Frontal cortex (tissue), 4 donors: ENCODE measurements around the gene TEX13D. TPM values are rescaled to one million over a fixed set of nuclear protein-coding genes. Genes with fewer than 3 reads are reported as not detected.
"Not testable (repeated sequence)": the region's sequence is repeated elsewhere in the genome, so short reads cannot be mapped to it uniquely, and the experiment has no call there.

Experiments used
- DNase-seq, 2 donors: peaks; one replicate each; pipeline ENCODE4 v3.0.0; 2012; ENCODE audit warnings: low spot score in 2 of 2
- FAIRE-seq: peaks from 2 replicates; lab custom pipeline; 2012; peaks lifted over from hg19 to GRCh38; lab: Jason Lieb, UNC
- total RNA-seq: library from RNA; depleted of rRNA; stranded (reverse); fragments of >200 nt; gene quantifications from one replicate; pipeline ENCODE4 v1.2.3, GENCODE V29; 2014
- donor health status: control.
- donor health status: control.
- donor health status: control.

TEX13D gene
- total RNA-seq: not detected

GRCh38 chrX:124332481-124333424, at the start of gene TEX13D:
Gene TEX13D, plus strand, starts transcription at chrX:124332660. Its CDS starts 258 bp downstream, at chrX:124332918.
- no peak for FAIRE-seq
- no peak for DNase-seq

- FAIRE-seq (no peak), DNase-seq (no peak)
These were observed 43.0 kb upstream of the TEX13D start for GRCh38 chrX:124289443-124289842.

GRCh38 chrX:124293810-124294209, 38.6 kb upstream of the TEX13D start:
- DNase-seq (no peak), FAIRE-seq (no peak)

- DNase-seq, FAIRE-seq: not testable (repeated sequence)
These were observed 33.1 kb upstream of the TEX13D start for GRCh38 chrX:124299323-124299722.

- FAIRE-seq (no peak), DNase-seq (no peak)
These were observed 32.1 kb upstream of the TEX13D start for GRCh38 chrX:124300405-124300804.

- DNase-seq (no peak), FAIRE-seq (no peak)
These were observed 25.1 kb upstream of the TEX13D start for GRCh38 chrX:124307253-124307907.

GRCh38 chrX:124325732-124326131, 6.7 kb upstream of the TEX13D start:
- FAIRE-seq (peak; percentile 6), DNase-seq (no peak)

- no peak for DNase-seq
- FAIRE-seq: no peak
These were observed 3.7 kb upstream of the TEX13D start for GRCh38 chrX:124328765-124329164.

- no peak for FAIRE-seq
These were observed 1.4 kb downstream of the TEX13D start for GRCh38 chrX:124333862-124334261.

GRCh38 chrX:124334555-124334954, 2.1 kb downstream of the TEX13D start:
- DNase-seq, FAIRE-seq: not testable (repeated sequence)

More at GRCh38 chrX:124333862-124334261, 1.4 kb downstream of the TEX13D start:
- DNase-seq: no peak

GRCh38 chrX:124335598-124335997, 3.1 kb downstream of the TEX13D start:
- DNase-seq: no peak
- no peak for FAIRE-seq

GRCh38 chrX:124337916-124338315, 5.5 kb downstream of the TEX13D start:
- FAIRE-seq (no peak), DNase-seq (no peak)

GRCh38 chrX:124338733-124339514, 6.5 kb downstream of the TEX13D start:
- DNase-seq: no peak
- FAIRE-seq: no peak

- DNase-seq (no peak), FAIRE-seq (no peak)
These were observed 9.1 kb downstream of the TEX13D start for GRCh38 chrX:124341396-124342132.

GRCh38 chrX:124342174-124342867, 9.9 kb downstream of the TEX13D start:
- DNase-seq (no peak), FAIRE-seq (no peak)

GRCh38 chrX:124343016-124343415, 10.6 kb downstream of the TEX13D start:
- DNase-seq (no peak), FAIRE-seq (no peak)

- DNase-seq (no peak), FAIRE-seq (no peak)
These were observed 11.8 kb downstream of the TEX13D start for GRCh38 chrX:124344246-124344645.

- DNase-seq (no peak), FAIRE-seq (no peak)
These were observed 13.8 kb downstream of the TEX13D start, which contains the start of gene SH2D1A for GRCh38 chrX:124346117-124346876. Gene SH2D1A, plus strand, starts transcription at chrX:124346563. Its CDS starts 80 bp downstream, at chrX:124346643.
